K562 (cell line): ENCODE measurements around the gene KCNJ11. TPM values are rescaled to one million over a fixed set of nuclear protein-coding genes. Genes with fewer than 3 reads are reported as not detected.

Experiments
- ARHGAP35 ChIP-seq: fragments of 450-650 bp; IDR thresholded peaks from 2 replicates; pipeline ENCODE4 v1.6.1; 2018; ENCODE audit not compliant: partially characterized antibody
- BMI1 ChIP-seq: fragments of 150-350 bp; IDR thresholded peaks from 2 replicates; pipeline ENCODE4 v1.6.1; 2014; ENCODE audit warnings: low read length
- CBX5 ChIP-seq: IDR thresholded peaks from 2 replicates; pipeline ENCODE4 v1.6.1; 2014; ENCODE audit warnings: low read depth, borderline replicate concordance
- CEBPZ ChIP-seq: fragments of 150-350 bp; IDR thresholded peaks from 2 replicates; pipeline ENCODE4 v1.6.1; 2014; ENCODE audit warnings: low read depth, mild to moderate bottlenecking, low read length, borderline replicate concordance
- HIVEP1 ChIP-seq: fragments of 250-450 bp; sonication (Bioruptor Pico); IDR thresholded peaks from 2 replicates; pipeline ENCODE4 v1.4.0; 2020; ENCODE audit warnings: mild to moderate bottlenecking
- MAFG ChIP-seq: fragments of 450-650 bp; conservative IDR thresholded peaks from 2 replicates; pipeline ENCODE4 v1.6.1; 2016; ENCODE audit warnings: missing genetic modification characterization, missing compliant biosample characterization
- MIER1 ChIP-seq: fragments of 450-650 bp; IDR thresholded peaks from 2 replicates; pipeline ENCODE4 v1.6.1; 2016; ENCODE audit warnings: antibody characterized with exemption, mild to moderate bottlenecking, low read depth
- NFE2 ChIP-seq: IDR thresholded peaks from 2 replicates; pipeline ENCODE4 v1.6.1; 2014; ENCODE audit warnings: antibody characterized with exemption, low read depth
- POLR2A ChIP-seq: fragments of 450-650 bp; conservative IDR thresholded peaks from 2 replicates; pipeline ENCODE4 v1.6.1; 2016
- TFAP4 ChIP-seq: sonication (generic); formaldehyde crosslinking; IDR thresholded peaks from 2 replicates; pipeline ENCODE4 v1.8.0; 2022; ENCODE audit warnings: missing genetic modification reagents, mild to moderate bottlenecking, moderate library complexity, borderline replicate concordance
- XRCC4 ChIP-seq: IDR thresholded peaks from one replicate; pipeline ENCODE4 v1.6.1; 2011; ENCODE audit not compliant: insufficient read depth, insufficient read length; ENCODE audit errors: extremely low read depth
- ZBTB49 ChIP-seq: sonication (generic); formaldehyde crosslinking; IDR thresholded peaks from 2 replicates; pipeline ENCODE4 v1.8.0; 2022; ENCODE audit warnings: missing genetic modification reagents, mild to moderate bottlenecking, borderline replicate concordance
- ZBTB5 ChIP-seq: fragments of 450-650 bp; IDR thresholded peaks from 2 replicates; pipeline ENCODE4 v1.6.1; 2017; ENCODE audit warnings: antibody characterized with exemption
- ZEB2 ChIP-seq: fragments of 450-650 bp; IDR thresholded peaks from 2 replicates; pipeline ENCODE4 v1.6.1; 2016
- ZNF644 ChIP-seq: fragments of 200-800 bp; sonication (Bioruptor generic); IDR thresholded peaks from 2 replicates; pipeline ENCODE4 v1.6.1; 2016; ENCODE audit warnings: low read depth, missing genetic modification characterization, missing compliant biosample characterization
- polyA plus RNA-seq, 8 experiments: library from polyadenylated mRNA; depleted of rRNA in 4 of 8; stranded (reverse) in 5 of 8; unstranded in 3 of 8; fragments of >200 nt; fragmentation: Nextera tagmentation in 2 of 8; fragmentation: Illumina TruSeq in 1 of 8; extraction: Ambion mirVana in 2 of 8; extraction: Trizol in 1 of 8; gene quantifications; 2 replicates each; pipeline versions ENCODE4 v1.2.1 to v1.2.3, GENCODE V29; 2011 to 2014; ENCODE audit warnings: inconsistent platforms in 1 of 8, missing spikeins in 1 of 8
- total RNA-seq, 7 experiments: library from RNA; depleted of rRNA in 6 of 7; stranded (reverse); fragments of >200 nt in 6 of 7; fragmentation: Illumina TruSeq in 2 of 7; extraction: Trizol in 2 of 7; gene quantifications; 2 replicates each; pipeline versions ENCODE4 v1.2.1 to v1.2.3, GENCODE V29; 2011 to 2021; ENCODE audit warnings: low replicate concordance in 1 of 7

The KCNJ11 gene
- total and polyA plus RNA-seq, 9 of the 15 experiments (the other 6 are each of a cell fraction or from before 2014, with no cell fraction given), result 0.54 to 3.7 (median 0.86) TPM; not detected in 2

GRCh38 chr11:17405232-17406005, 17.0 kb upstream of the KCNJ11 start (continued):
- TF ChIP-seq CEBPZ (no peak), ZBTB49 (CRISPR knock-in tag) (no peak), ARHGAP35 (no peak), TFAP4 (CRISPR knock-in tag) (peak; percentile 27; the same call in 1 of the 2 replicates), XRCC4 (no peak), MIER1 (no peak), ZNF644 (no peak), CBX5 (no peak), BMI1 (no peak), ZEB2 (no peak), POLR2A (no peak), NFE2 (peak; percentile 67), ZBTB5 (no peak), HIVEP1 (no peak), MAFG (tag) (peak; percentile 29)
